HFFc6 (cell line): Measurements from ENCODE around the gene RNF25. TPM values are rescaled to one million over a fixed set of nuclear protein-coding genes. Genes with fewer than 3 reads are reported as not detected.

Experiments used
- DNase-seq: peaks from one replicate; pipeline ENCODE4 v3.0.0-alpha.2; 2018
- H3K27ac Mint-ChIP-seq: 2 replicates; pipeline ENCODE4 v1.8.0; 2020; ENCODE audit warnings: mild to moderate bottlenecking, mixed read lengths
- H3K27me3 Mint-ChIP-seq: 2 replicates; pipeline ENCODE4 v1.8.0; 2021; ENCODE audit warnings: mild to moderate bottlenecking, moderate library complexity, mixed read lengths; ENCODE audit not compliant: insufficient read depth
- H3K36me3 Mint-ChIP-seq: 2 replicates; pipeline ENCODE4 v1.8.0; 2021; ENCODE audit warnings: low read depth, mixed read lengths
- H3K4me1 Mint-ChIP-seq: 2 replicates; pipeline ENCODE4 v1.8.0; 2020; ENCODE audit warnings: low read depth, mixed read lengths
- H3K4me3 Mint-ChIP-seq: 2 replicates; pipeline ENCODE4 v1.8.0; 2020; ENCODE audit warnings: mild to moderate bottlenecking, moderate library complexity, mixed read lengths
- H3K9me3 Mint-ChIP-seq: 2 replicates; pipeline ENCODE4 v1.8.0; 2020; ENCODE audit warnings: mild to moderate bottlenecking, mixed read lengths
- CTCF ChIP-seq: fragments of 200-600 bp; sonication (generic); IDR thresholded peaks from 2 replicates; pipeline ENCODE4 v1.5.0; 2021; ENCODE audit warnings: antibody characterized with exemption, mild to moderate bottlenecking
- total RNA-seq, 6 experiments: library from RNA; stranded (reverse); fragmentation: NEBNext Ultra II Directional; extraction: Animal tissue kit (Norgen Biotek cat#: 25700); gene quantifications; 2 replicates in 1 of 6; 3 replicates in 5 of 6; pipeline ENCODE4 v1.2.3, GENCODE V29; 2021

RNF25 gene
- total RNA-seq, 6 experiments from 2014 or later, result 32.7 to 47.9 (median 39.2) TPM

DNA sequence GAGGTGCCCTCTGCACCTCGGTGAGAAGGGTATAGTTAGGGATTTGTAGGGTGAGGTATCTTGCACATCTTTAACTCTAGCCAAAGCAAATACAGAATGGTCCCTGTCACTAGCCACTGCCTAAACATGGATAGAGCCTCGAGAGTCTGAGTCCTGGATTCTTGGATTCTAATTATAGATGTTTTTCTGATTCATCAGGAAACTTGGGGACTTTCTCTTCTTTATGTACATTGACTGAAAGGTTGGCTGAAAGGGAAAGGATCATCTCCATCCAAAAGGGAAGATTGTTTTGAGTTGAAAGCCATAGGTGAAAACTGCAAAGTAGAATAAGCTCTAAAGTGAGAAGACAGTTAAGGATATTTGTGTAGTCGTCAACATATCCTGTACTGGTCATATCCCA lies 8.3 kb upstream of the RNF25 start:
- no peak overlapping the region for H3K27ac Mint-ChIP-seq

DNA sequence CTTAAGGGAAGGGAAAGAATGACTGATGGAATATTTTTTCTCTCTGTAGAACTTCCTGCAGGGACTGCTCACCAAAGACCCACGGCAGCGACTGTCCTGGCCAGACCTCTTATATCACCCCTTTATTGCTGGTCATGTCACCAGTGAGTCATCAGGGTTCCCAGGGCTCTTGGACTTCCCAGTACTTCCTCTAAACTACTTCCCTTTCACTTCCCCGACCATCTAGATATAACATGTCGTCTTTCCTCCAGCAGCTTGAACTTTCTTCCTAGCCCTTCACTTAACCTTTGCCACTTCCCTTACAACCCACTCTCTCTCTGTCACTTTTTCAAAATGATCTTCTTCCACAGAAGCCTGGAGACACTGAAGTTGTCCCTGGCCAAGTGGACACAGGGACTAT lies 7.3 kb upstream of the RNF25 start:
- H3K9me3 Mint-ChIP-seq, result no peaks in the 10 kb centered on the region
- peak; percentile 25 for DNase-seq
- H3K27me3 Mint-ChIP-seq, result no peaks in the 10 kb centered on the region; the same call in none of the 2 replicates
- H3K27ac Mint-ChIP-seq, result peak overlapping the region; percentile 66
- H3K36me3 Mint-ChIP-seq, result peaks cover 15% of the 10 kb centered on the region; the same call in 1 of the 2 replicates
- peaks cover 22% of the 10 kb centered on the region for H3K4me1 Mint-ChIP-seq
- no peak for TF ChIP-seq CTCF
- no peak overlapping the region for H3K4me3 Mint-ChIP-seq

More for the DNA sequence above, 8.3 kb upstream of the RNF25 start:
- Mint-ChIP-seq H3K9me3 (no peaks in the 10 kb centered on the region), H3K4me3 (no peak overlapping the region), H3K27me3 (no peaks in the 10 kb centered on the region; the same call in none of the 2 replicates), H3K4me1 (peaks cover 20% of the 10 kb centered on the region), H3K36me3 (peaks cover 21% of the 10 kb centered on the region; the same call in 1 of the 2 replicates)
- no peak for DNase-seq
- TF ChIP-seq CTCF, result no peak

DNA sequence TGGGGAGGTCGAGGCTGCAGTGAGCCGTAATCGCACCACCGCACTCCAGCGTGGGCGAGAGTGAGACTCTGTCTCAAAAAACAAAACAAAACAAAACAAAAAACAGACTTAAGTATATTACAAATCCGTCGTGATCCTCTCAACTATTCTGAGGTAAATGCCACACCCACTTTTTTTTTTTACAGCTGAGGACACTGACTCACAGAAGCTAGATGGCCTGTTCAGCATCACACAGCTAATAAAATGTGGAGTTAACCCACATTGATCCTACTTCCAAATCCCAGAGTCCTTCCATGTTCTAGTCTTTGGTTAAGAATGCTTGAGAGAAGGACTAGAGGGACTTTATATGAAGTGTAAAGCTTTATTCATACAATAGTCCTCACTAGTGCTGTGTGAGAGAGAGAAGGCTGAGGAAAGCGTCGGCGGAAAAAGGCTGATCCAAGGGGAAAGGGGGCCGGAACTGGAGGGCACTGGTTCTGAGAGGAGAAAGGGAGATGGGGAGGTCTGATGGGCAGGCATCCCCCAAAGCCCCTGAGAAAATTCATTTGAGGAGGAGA lies 627 bp downstream of the RNF25 start:
- Mint-ChIP-seq H3K4me3 (peak overlapping the region; percentile 99), H3K27ac (peak overlapping the region; percentile 97), H3K36me3 (peaks cover 8% of the 10 kb centered on the region), H3K9me3 (no peaks in the 10 kb centered on the region), H3K4me1 (peaks cover 25% of the 10 kb centered on the region), H3K27me3 (no peaks in the 10 kb centered on the region; the same call in none of the 2 replicates)
- peak; percentile 17 for DNase-seq
- no peak for TF ChIP-seq CTCF

DNA sequence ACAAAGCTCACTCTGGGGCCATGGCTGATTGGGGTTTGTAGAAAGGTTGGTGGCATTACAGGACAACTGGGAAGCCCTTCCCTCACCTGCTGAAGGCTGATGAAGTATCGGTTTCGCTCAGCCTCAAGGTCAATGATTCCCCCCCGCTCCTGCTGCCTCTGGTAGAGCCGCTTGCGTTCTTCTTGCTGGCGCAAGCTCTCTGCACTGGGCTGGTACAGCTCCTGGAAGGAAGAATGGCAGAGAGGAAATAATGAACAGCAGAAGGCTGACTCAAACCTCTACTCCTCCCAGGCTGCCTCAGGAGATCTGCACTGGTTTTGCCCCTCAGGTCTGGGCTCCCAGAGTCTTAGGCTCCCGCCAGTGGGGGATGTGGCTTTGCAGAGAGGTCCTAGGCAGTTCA lies 7.1 kb downstream of the RNF25 start:
- no peak for DNase-seq
- H3K9me3 Mint-ChIP-seq, result no peaks in the 10 kb centered on the region
- no peak overlapping the region for H3K27ac Mint-ChIP-seq
- H3K27me3 Mint-ChIP-seq, result peaks cover 2% of the 10 kb centered on the region; the same call in 1 of the 2 replicates
- H3K36me3 Mint-ChIP-seq, result peaks cover 17% of the 10 kb centered on the region
- no peak overlapping the region for H3K4me3 Mint-ChIP-seq
- TF ChIP-seq CTCF, result no peak
- H3K4me1 Mint-ChIP-seq, result peaks cover 11% of the 10 kb centered on the region

DNA sequence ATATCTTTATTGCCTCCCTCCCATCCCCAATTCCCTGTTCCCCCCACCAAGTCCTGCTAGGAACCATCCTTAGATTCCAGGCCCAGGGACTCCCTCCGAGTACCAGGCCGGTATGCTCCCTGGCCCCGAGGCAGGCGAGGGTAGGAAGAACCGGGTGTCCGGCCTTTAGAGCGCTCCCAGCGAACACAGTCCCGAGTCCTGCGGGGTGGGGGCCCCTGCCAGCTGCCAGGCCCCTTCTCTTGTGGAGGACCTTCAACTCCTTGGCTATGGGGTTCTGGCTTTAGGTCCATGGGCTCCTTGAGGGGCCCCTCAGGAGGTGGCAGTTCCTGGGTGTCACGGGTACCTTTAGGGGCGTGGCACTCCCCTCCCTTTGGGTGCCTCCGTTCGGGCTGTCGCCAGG lies 7.9 kb downstream of the RNF25 start:
- peaks cover 2% of the 10 kb centered on the region; the same call in 1 of the 2 replicates for H3K27me3 Mint-ChIP-seq
- peaks cover 17% of the 10 kb centered on the region for H3K36me3 Mint-ChIP-seq
- DNase-seq, result no peak
- no peak overlapping the region for H3K4me3 Mint-ChIP-seq
- no peaks in the 10 kb centered on the region for H3K9me3 Mint-ChIP-seq
- TF ChIP-seq CTCF, result no peak
- H3K4me1 Mint-ChIP-seq, result peaks cover 12% of the 10 kb centered on the region
- no peak overlapping the region for H3K27ac Mint-ChIP-seq
